Body of pancreas (tissue), 4 donors: Measurements from ENCODE around the gene ZIC4.

Experiments
- CTCF ChIP-seq, 7 experiments: fragments of 450-650 bp in 4 of 7; fragments of 200-600 bp in 3 of 7; sonication (generic) in 3 of 7; IDR thresholded peaks; one replicate each; pipeline ENCODE4 v1.5.1; 2016 to 2019; ENCODE audit warnings: antibody characterized with exemption in 7 of 7
- POLR2A ChIP-seq, 3 donors: fragments of 450-650 bp; IDR thresholded peaks; one replicate each; pipeline ENCODE4 v1.6.1; 2016; ENCODE audit warnings: antibody characterized with exemption in 3 of 3, mild to moderate bottlenecking in 2 of 3

GRCh38 chr3:147356145-147356908, 50.0 kb downstream of the ZIC4 start:
- TF ChIP-seq CTCF (IDR thresholded peaks at IDR 0.05) (no peak), POLR2A (IDR thresholded peaks at IDR 0.05) (no peak)
